Measurements from ENCODE around the gene GABBR2.

Gene GABBR2

GRCh38 chr9:98721643-98722042, 12.9 kb upstream of the GABBR2 start:
- DNase-seq (ENCODE audit: low read depth) = no peak
- H3K4me3 ChIP-seq (ENCODE audit: low read depth, low read length) = no peak overlapping the region
- TF ChIP-seq CTCF (IDR thresholded peaks at IDR 0.05; ENCODE audit: low read depth, low read length, missing control alignments) = no peak

DNA sequence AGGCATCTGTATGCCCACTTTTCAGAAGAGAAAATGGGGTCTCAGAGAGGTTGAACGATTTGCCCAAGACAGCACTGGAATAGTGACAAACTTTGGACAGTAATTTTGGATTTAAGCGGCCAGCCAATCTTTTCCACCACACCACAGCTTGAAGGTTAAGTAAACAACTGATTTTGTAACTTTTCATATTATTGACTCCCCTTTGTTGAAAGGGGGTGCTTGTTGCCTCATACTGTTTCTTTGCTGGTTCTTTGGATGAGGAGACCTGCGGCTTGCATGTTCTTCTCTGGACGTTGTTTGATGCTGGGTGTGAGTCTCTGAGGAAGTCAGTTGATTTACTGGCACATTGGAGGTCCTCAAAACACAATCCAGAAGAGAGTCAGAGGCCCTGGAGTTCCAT, 11.7 kb upstream of the GABBR2 start:
- no peak for DNase-seq (ENCODE audit: low read depth)

GRCh38 chr9:98719055-98719454, 10.3 kb upstream of the GABBR2 start:
- no peak for DNase-seq (ENCODE audit: low read depth)
- no peak for TF ChIP-seq CTCF (IDR thresholded peaks at IDR 0.05; ENCODE audit: low read depth, low read length, missing control alignments)
- H3K4me3 ChIP-seq (ENCODE audit: low read depth, low read length) = no peak overlapping the region

More for the DNA sequence above, 11.7 kb upstream of the GABBR2 start:
- no peak for TF ChIP-seq CTCF (IDR thresholded peaks at IDR 0.05; ENCODE audit: low read depth, low read length, missing control alignments)
- no peak overlapping the region for H3K4me3 ChIP-seq (ENCODE audit: low read depth, low read length)

- no peak overlapping the region for H3K4me3 ChIP-seq (ENCODE audit: low read depth, low read length)
- DNase-seq (ENCODE audit: low read depth) = no peak
- no peak for TF ChIP-seq CTCF (IDR thresholded peaks at IDR 0.05; ENCODE audit: low read depth, low read length, missing control alignments)
Observed at GRCh38 chr9:98714833-98715232, 6.1 kb upstream of the GABBR2 start.

DNA sequence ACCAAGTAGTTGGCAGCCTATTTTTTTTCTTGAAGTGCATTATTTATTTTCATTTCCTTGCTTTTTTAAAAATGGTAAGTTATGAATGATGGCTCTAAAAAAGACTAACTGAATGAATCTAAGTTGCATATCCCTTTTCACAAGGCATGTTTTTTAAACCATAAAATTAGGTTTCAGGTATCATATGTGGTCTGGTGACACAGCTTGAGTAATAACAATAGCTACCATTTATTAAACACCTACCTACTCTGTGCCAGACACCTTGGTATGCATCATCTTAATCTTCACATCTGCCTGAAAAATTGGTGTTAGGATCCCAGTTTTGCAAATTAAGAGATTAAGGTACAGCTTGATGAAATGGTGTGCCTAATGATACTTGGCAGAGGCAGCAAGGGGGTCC, 4.3 kb upstream of the GABBR2 start:
- no peak for DNase-seq (ENCODE audit: low read depth)
- TF ChIP-seq CTCF (IDR thresholded peaks at IDR 0.05; ENCODE audit: low read depth, low read length, missing control alignments) = no peak
- H3K4me3 ChIP-seq (ENCODE audit: low read depth, low read length) = no peak overlapping the region

DNA sequence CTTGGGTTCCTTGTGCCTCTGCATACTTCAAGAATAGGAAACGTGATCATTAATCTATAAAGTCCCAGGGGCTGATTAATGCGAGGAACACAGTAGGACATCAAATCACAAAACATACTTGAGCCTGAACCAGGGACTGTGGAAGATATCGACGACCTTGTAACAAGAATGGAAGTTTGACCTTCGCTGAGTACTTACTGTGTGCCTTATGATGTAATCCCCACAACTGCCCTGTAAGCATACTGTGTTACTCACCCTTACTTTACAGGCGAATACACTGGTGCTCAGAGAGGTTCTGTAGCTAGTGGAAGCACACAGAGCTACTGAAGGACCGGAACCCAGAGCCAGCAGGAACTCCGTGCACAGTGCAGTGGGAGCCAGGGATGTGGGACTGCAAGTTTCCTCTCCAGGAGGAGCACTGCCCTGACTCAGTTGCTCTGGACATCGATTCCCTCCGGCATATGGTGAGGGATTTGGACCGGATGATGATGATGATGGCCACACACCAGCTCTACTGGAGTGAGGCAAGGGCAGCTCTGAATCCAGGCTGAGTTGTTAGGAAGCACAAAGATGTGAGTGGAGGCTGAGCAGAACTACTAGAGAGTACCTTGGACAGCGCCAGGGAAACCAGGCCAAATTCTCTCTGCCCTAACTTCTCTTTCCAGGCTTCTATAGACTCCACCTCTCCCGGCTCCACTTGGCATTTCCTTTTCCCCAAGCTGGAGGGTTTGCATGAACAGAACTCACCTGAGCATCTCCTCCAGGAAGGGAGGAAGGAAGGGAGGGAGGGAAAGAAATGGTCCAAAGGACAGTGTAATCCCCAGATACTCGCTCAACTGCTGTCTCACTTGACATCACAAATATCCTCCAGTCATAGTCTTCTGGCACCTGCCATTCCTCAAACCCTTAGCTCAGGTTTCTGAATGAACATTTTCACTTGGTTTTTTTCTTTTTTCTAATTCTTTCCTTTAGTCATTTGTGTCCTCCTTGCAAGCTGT, 1.5 kb upstream of the GABBR2 start:
- H3K4me3 ChIP-seq (ENCODE audit: low read depth, low read length) = no peak overlapping the region
- no peak for TF ChIP-seq CTCF (IDR thresholded peaks at IDR 0.05; ENCODE audit: low read depth, low read length, missing control alignments)
- no peak for DNase-seq (ENCODE audit: low read depth)
